Esophagus muscularis mucosa (tissue), 4 donors: ENCODE measurements around the gene HYAL4.

ENCODE experiments used
- CTCF ChIP-seq, 3 experiments: fragments of 200-600 bp in 2 of 3; fragments of 450-650 bp in 1 of 3; sonication (generic) in 2 of 3; IDR thresholded peaks; one replicate each; pipeline ENCODE4 v1.5.1; 2017 to 2019; ENCODE audit warnings: antibody characterized with exemption in 3 of 3, mild to moderate bottlenecking in 2 of 3, moderate library complexity in 1 of 3
- EP300 ChIP-seq: sonication (generic); formaldehyde crosslinking; IDR thresholded peaks from one replicate; pipeline ENCODE4 v1.6.1; 2017; ENCODE audit warnings: antibody characterized with exemption
- POLR2A ChIP-seq: fragments of 450-650 bp; IDR thresholded peaks from one replicate; pipeline ENCODE4 v1.6.1; 2017; ENCODE audit warnings: antibody characterized with exemption, moderate library complexity, mild to moderate bottlenecking, low read depth
- POLR2AphosphoS5 ChIP-seq, 2 donors: sonication (generic); formaldehyde crosslinking; IDR thresholded peaks; one replicate each; pipeline ENCODE4 v1.6.1; 2017; ENCODE audit warnings: antibody characterized with exemption in 2 of 2

- TF ChIP-seq CTCF (IDR thresholded peaks at IDR 0.05) (no peak), POLR2A (no peak), POLR2AphosphoS5 (IDR thresholded peaks at IDR 0.05) (no peak), EP300 (no peak)
Measured at GRCh38 chr7:123881300-123881699, 36.3 kb downstream of the HYAL4 start.
